ENCODE results near the gene ECT2L. TPM values are rescaled to one million over a fixed set of nuclear protein-coding genes. Genes with fewer than 3 reads are reported as not detected.
A peak's percentile ranks its signal among the peaks of the same experiment; 100 is the strongest.

Gene ECT2L
- total RNA-seq, 1 donor from 2014 or later, result not detected

DNA sequence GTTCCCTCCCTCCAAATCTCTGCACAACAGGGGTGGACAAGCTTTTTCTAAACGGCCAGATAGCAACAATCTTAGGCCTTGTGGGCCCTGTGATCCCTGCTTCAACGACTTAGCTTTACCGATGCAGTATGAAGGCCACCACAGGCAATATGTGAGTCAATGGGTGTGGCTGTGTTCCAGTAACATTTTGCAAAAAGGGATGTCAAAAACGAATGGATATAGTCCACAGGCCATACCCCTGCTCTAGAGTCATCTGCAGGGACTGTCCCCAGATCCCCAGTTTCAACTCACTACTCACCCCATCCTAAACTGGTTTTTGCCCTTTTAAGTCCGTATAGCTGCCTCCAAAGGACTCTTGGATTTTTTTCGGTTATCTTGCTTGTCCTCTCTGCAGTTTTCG is 34.4 kb downstream of the ECT2L start:
- H3K4me3 ChIP-seq (ENCODE audit: insufficient read depth, low read depth, low read length), result no peak overlapping the region
- no peaks in the 10 kb centered on the region for H3K27me3 ChIP-seq (ENCODE audit: insufficient read depth, low read length)
- no peaks in the 10 kb centered on the region for H3K36me3 ChIP-seq (ENCODE audit: insufficient read depth, low read length)
- Mint-ChIP-seq H3K27ac (ENCODE audit: unreplicated experiment) (no peak overlapping the region), H3K4me1 (ENCODE audit: low read depth, unreplicated experiment) (no peaks in the 10 kb centered on the region), H3K27me3 (ENCODE audit: low read depth, unreplicated experiment) (no peaks in the 10 kb centered on the region), H3K4me3 (ENCODE audit: unreplicated experiment) (no peak overlapping the region), H3K36me3 (ENCODE audit: low read depth, unreplicated experiment) (peaks cover 2% of the 10 kb centered on the region), H3K9me3 (ENCODE audit: unreplicated experiment) (no peaks in the 10 kb centered on the region)
- no peak overlapping the region for H3K4me2 ChIP-seq (ENCODE audit: low read length)
- no peak overlapping the region for H2AFZ ChIP-seq (ENCODE audit: low read depth, low read length)
- no peaks in the 10 kb centered on the region for H4K20me1 ChIP-seq (ENCODE audit: insufficient read depth, low read length)
- no peak for TF ChIP-seq EZH2 (IDR thresholded peaks at IDR 0.05; ENCODE audit: insufficient read depth, low read length)
- TF ChIP-seq, protein P1, sequence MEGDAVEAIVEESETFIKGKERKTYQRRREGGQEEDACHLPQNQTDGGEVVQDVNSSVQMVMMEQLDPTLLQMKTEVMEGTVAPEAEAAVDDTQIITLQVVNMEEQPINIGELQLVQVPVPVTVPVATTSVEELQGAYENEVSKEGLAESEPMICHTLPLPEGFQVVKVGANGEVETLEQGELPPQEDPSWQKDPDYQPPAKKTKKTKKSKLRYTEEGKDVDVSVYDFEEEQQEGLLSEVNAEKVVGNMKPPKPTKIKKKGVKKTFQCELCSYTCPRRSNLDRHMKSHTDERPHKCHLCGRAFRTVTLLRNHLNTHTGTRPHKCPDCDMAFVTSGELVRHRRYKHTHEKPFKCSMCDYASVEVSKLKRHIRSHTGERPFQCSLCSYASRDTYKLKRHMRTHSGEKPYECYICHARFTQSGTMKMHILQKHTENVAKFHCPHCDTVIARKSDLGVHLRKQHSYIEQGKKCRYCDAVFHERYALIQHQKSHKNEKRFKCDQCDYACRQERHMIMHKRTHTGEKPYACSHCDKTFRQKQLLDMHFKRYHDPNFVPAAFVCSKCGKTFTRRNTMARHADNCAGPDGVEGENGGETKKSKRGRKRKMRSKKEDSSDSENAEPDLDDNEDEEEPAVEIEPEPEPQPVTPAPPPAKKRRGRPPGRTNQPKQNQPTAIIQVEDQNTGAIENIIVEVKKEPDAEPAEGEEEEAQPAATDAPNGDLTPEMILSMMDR (IDR thresholded peaks at IDR 0.05; ENCODE audit: insufficient read depth, low read depth, low read length), result no peak
- no peak for DNase-seq (ENCODE audit: low read depth)
- H3K4me1 ChIP-seq (ENCODE audit: insufficient read depth, low read length), result no peaks in the 10 kb centered on the region
- no peak overlapping the region for H3K9ac ChIP-seq (ENCODE audit: low read length)
- no peak for FAIRE-seq
- no peaks in the 10 kb centered on the region for H3K9me3 ChIP-seq (ENCODE audit: insufficient read depth, low read depth, low read length)
- H3K27ac ChIP-seq (ENCODE audit: low read depth, low read length), result no peak overlapping the region
- no peaks in the 10 kb centered on the region for H3K79me2 ChIP-seq (ENCODE audit: insufficient read depth, low read length)

DNA sequence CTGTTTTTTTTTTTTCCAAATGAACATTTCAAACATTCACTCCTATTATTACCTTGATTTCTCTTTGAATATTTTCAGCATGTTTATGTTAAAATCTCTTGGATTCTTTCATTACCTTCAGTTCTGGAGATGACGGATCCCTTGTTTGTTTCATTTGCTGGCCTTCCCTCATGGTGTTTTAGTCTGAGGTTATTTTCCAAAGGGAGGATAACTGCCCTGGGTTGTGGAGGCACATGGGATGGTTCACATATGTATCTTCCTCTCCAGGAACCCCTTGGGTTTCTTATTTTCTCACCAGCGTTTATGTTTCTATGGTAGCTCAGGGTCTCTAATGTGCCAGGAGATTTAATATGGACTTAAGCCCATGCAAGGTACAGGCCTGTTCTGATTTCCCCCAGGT is 36.3 kb downstream of the ECT2L start:
- H3K9ac ChIP-seq (ENCODE audit: low read length), result no peak overlapping the region
- Mint-ChIP-seq H3K27me3 (ENCODE audit: low read depth, unreplicated experiment) (no peaks in the 10 kb centered on the region), H3K27ac (ENCODE audit: unreplicated experiment) (no peak overlapping the region), H3K36me3 (ENCODE audit: low read depth, unreplicated experiment) (peaks cover 2% of the 10 kb centered on the region), H3K4me3 (ENCODE audit: unreplicated experiment) (no peak overlapping the region), H3K4me1 (ENCODE audit: low read depth, unreplicated experiment) (no peaks in the 10 kb centered on the region), H3K9me3 (ENCODE audit: unreplicated experiment) (no peaks in the 10 kb centered on the region)
- no peak overlapping the region for H2AFZ ChIP-seq (ENCODE audit: low read depth, low read length)
- H3K4me3 ChIP-seq (ENCODE audit: insufficient read depth, low read depth, low read length), result no peak overlapping the region
- no peaks in the 10 kb centered on the region for H3K9me3 ChIP-seq (ENCODE audit: insufficient read depth, low read depth, low read length)
- no peak for DNase-seq (ENCODE audit: low read depth)
- TF ChIP-seq, protein P1 (IDR thresholded peaks at IDR 0.05; ENCODE audit: insufficient read depth, low read depth, low read length), result no peak
- no peak for TF ChIP-seq EZH2 (IDR thresholded peaks at IDR 0.05; ENCODE audit: insufficient read depth, low read length)
- H3K36me3 ChIP-seq (ENCODE audit: insufficient read depth, low read length), result no peaks in the 10 kb centered on the region
- no peaks in the 10 kb centered on the region for H3K79me2 ChIP-seq (ENCODE audit: insufficient read depth, low read length)
- FAIRE-seq, result no peak
- H4K20me1 ChIP-seq (ENCODE audit: insufficient read depth, low read length), result no peaks in the 10 kb centered on the region
- no peak overlapping the region for H3K27ac ChIP-seq (ENCODE audit: low read depth, low read length)
- no peaks in the 10 kb centered on the region for H3K4me1 ChIP-seq (ENCODE audit: insufficient read depth, low read length)
- H3K27me3 ChIP-seq (ENCODE audit: insufficient read depth, low read length), result no peaks in the 10 kb centered on the region
- H3K4me2 ChIP-seq (ENCODE audit: low read length), result no peak overlapping the region

DNA sequence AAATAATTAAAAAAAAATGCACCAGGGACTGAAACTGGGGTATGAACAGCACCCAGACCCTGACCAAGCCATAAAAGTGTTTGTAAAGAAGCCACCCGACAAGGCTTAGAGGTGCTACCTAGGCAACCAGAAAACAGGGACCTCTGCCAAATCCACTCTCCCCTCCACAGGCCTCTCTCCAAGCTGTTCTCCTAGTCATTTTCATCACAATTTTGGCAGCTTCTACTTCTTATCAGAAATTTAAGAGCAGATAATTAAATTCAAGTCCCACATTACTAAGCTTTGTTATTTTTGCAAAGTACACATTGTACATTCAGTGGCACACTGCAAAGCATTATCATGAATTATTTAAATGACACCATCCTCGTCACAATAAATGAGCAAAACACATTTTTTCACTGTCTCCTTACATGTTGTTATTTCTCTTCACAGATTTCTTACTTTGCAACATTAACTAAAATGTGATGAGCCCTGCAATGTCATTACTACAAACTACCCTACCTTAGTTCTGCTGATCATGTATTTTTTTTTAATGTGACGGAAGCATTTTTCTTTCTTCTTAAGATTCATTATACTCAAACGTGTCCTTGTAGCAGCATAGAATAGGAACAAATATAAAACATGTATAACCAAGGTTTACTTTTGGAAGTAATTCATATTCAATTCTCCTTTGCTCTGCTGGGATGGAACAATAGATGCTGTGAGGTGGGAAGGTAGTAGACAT is 38.1 kb downstream of the ECT2L start:
- Mint-ChIP-seq H3K9me3 (ENCODE audit: unreplicated experiment) (no peaks in the 10 kb centered on the region), H3K27ac (ENCODE audit: unreplicated experiment) (no peak overlapping the region), H3K4me1 (ENCODE audit: low read depth, unreplicated experiment) (no peaks in the 10 kb centered on the region), H3K36me3 (ENCODE audit: low read depth, unreplicated experiment) (peaks cover 2% of the 10 kb centered on the region), H3K27me3 (ENCODE audit: low read depth, unreplicated experiment) (no peaks in the 10 kb centered on the region), H3K4me3 (ENCODE audit: unreplicated experiment) (no peak overlapping the region)
- Histone ChIP-seq H2AFZ (ENCODE audit: low read depth, low read length) (no peak overlapping the region), H4K20me1 (ENCODE audit: insufficient read depth, low read length) (no peaks in the 10 kb centered on the region), H3K4me1 (ENCODE audit: insufficient read depth, low read length) (no peaks in the 10 kb centered on the region), H3K4me2 (ENCODE audit: low read length) (no peak overlapping the region), H3K79me2 (ENCODE audit: insufficient read depth, low read length) (no peaks in the 10 kb centered on the region), H3K27me3 (ENCODE audit: insufficient read depth, low read length) (no peaks in the 10 kb centered on the region), H3K4me3 (ENCODE audit: insufficient read depth, low read depth, low read length) (no peak overlapping the region), H3K9me3 (ENCODE audit: insufficient read depth, low read depth, low read length) (no peaks in the 10 kb centered on the region), H3K36me3 (ENCODE audit: insufficient read depth, low read length) (no peaks in the 10 kb centered on the region), H3K27ac (ENCODE audit: low read depth, low read length) (no peak overlapping the region), H3K9ac (ENCODE audit: low read length) (no peak overlapping the region)
- DNase-seq (ENCODE audit: low read depth), result peak; percentile 46
- no peak for TF ChIP-seq EZH2 (IDR thresholded peaks at IDR 0.05; ENCODE audit: insufficient read depth, low read length)
- TF ChIP-seq, protein P1 (IDR thresholded peaks at IDR 0.05; ENCODE audit: insufficient read depth, low read depth, low read length), result no peak
- FAIRE-seq, result no peak
